NCI-H82 treated with DMSO at 0.1 percent for 48 hours (cell line): ENCODE results near the gene SYNE2.
"Not testable (repeated sequence)": the region's sequence is repeated elsewhere in the genome, so short reads cannot be mapped to it uniquely, and the experiment has no call there.

Experiments used
- DNase-seq: peaks from one replicate; lab custom pipeline; 2025; ENCODE audit not compliant: unreplicated experiment; lab: John Stamatoyannopoulos, UW

SYNE2 gene, protein sequence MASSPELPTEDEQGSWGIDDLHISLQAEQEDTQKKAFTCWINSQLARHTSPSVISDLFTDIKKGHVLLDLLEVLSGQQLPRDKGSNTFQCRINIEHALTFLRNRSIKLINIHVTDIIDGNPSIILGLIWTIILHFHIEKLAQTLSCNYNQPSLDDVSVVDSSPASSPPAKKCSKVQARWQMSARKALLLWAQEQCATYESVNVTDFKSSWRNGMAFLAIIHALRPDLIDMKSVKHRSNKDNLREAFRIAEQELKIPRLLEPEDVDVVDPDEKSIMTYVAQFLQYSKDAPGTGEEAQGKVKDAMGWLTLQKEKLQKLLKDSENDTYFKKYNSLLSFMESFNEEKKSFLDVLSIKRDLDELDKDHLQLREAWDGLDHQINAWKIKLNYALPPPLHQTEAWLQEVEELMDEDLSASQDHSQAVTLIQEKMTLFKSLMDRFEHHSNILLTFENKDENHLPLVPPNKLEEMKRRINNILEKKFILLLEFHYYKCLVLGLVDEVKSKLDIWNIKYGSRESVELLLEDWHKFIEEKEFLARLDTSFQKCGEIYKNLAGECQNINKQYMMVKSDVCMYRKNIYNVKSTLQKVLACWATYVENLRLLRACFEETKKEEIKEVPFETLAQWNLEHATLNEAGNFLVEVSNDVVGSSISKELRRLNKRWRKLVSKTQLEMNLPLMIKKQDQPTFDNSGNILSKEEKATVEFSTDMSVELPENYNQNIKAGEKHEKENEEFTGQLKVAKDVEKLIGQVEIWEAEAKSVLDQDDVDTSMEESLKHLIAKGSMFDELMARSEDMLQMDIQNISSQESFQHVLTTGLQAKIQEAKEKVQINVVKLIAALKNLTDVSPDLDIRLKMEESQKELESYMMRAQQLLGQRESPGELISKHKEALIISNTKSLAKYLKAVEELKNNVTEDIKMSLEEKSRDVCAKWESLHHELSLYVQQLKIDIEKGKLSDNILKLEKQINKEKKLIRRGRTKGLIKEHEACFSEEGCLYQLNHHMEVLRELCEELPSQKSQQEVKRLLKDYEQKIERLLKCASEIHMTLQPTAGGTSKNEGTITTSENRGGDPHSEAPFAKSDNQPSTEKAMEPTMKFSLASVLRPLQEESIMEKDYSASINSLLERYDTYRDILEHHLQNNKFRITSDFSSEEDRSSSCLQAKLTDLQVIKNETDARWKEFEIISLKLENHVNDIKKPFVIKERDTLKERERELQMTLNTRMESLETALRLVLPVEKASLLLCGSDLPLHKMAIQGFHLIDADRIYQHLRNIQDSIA (N-terminal part only)

DNA sequence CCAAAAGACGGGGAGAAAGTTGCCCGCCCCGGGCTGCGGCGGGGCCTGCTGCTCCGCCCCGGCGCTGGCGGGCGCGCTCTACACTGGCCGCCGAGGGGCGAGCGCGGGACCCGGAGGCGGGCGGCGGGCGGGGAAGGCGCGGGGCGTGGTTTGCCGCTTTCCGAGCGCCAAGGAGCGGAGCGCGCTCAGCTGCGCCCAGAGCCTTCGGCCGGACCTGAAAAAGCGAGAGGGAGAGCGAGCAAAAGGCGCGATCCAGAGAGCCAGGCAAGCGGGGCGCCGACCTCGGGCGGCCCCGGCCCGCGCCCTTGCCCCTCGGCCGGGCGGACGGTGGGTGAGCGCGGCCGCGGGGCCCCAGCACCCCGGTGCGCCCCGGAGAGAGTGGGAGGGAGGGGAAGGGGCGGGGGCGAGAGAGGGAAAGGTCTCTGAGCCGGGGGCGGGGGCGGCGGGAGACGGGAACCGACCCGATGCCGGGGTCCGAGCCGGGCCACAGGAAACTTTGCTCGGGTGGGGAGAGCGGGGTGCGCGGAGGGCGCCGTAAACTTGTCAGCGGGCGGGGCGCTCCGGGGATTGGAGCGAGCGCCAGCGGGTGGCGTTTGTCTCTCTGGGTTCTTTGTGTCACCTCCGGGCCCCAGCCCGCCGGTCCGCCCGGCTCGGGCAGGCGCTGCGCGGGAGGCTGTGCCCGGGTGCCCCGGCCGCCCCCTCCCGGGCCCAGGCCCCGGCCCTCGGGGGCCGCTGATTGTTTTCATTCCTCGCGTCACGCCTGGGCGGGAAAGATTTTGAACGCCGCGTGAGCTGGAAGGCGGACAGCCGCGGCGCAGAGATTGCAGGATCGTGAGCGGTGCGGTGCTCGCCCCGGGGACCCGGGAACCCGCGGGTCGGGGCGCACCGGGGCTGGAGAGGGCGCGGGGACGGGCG is at the start of gene SYNE2:
SYNE2 (plus strand) TSS at position 188 of the 915 bp plus-strand sequence. CDS start 56,145 bp downstream, outside the sequence.
- DNase-seq: no peak

DNA sequence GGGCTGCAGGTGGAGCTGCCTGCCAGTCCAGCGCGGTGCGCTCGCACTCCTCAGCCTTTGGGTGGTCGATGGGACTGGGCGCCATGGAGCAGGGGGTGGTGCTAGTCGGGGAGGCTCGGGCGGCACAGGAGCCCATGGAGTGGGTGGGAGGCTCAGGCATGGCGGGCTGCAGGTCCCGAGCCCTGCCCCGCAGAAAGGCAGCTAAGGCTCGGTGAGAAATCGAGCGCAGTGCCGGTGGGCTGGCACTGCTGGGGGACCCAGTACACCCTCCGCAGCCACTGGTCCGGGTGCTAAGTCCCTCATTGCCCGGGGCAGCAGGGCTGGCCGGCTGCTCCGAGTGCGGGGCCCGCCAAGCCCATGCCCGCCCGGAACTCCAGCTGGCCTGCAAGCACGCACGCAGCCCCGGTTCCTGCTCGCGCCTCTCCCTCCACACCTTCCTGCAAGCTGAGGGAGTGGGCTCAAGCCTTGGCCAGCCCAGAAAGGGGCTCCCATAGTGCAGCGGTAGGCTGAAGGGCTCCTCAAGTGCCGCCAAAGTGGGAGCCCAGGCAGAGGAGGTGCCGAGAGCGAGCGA is 49.5 kb upstream of the SYNE2 start:
- not testable (repeated sequence) for DNase-seq

DNA sequence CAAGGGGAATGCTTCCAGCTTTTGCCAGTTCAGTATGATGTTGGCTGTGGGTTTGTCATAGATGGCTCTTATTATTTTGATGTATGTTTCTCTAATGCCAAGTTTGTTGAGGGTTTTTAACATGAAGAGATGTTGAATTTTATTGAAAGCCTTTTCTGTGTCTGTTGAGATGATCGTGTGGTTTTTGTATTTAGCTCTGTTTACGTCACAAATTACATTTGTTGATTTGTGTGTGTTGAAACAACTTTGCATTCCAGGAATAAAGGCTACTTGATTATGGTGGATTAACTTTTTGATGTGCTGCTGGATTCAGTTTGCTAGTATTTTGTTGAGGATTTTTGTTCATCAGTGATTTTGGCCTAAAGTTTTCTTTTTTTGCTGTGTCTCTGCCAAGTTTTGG is 46.7 kb upstream of the SYNE2 start:
- not testable (repeated sequence) for DNase-seq

DNA sequence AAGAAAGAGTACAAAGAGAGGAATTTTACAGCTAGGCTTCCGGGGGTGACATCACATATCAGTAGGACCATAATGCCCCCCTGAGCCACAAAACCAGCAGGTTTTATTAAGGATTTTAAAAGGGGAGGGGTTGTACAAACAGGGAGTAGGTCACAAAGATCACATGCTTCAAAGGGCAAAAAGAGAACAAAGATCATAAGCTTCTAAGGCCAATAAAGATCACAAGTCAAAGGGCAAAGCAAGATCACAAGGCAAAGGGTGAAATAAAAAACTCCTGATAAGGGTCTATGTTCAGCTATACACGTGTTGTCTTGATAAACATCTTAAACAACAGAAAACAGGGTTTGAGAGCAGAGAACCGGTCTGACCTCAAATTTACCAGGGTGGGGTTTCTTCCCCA is 41.1 kb upstream of the SYNE2 start:
- not testable (repeated sequence) for DNase-seq

DNA sequence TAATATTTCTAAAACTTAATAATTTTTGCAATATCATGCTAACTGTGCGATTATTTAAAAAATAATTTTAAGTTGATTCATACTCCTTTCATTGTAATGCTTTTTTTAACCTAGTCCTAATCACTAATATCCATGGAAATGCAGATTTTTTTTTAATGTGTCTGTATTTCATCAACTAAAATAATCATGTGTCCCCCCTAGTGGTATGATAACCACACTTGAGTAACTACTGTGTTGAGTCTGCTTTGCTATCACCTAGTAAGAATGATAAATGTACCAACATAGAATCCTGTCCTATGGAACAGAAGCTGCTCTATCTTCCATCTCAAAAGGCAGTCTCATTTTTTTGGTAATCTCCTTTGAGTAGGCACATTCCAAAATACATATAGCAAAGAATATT is 19.1 kb upstream of the SYNE2 start:
- DNase-seq: no peak

DNA sequence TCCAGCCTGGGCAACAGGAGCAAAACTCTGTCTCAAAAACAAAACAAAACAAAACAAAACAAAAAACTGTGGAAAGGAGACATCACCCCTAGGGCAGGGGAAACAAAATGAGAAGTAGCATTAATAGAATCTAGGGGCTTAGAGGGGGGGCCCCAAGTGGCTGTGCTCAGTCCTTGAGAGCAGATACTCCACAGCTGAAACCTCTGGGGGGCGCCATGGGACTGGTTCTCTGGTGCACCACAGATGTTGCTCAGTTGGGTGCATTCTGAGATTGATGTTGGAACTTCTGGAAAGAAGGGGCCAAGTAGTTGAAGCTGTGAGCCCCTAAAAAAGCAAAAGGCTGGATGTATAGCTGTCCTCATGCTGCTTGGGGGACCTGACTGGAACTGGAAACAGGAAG is 11.8 kb upstream of the SYNE2 start:
- no peak for DNase-seq

DNA sequence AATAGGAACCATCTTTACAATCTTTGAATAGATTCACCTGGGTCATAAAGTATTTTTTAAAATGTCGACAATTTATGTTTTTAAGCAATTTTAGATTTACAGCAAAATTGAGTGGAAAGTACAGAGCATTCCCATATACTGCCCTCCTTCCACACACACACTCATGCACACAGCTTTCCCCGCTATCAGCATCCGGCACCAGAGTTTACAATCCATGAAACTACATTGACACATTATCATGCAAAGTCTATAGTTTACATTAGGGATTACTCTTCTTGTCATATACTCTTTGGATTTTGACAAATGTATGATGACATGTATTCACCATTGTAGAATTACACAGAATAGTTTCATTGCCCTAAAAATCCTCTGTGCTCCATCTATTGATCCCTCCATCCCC is 9.0 kb upstream of the SYNE2 start:
- no peak for DNase-seq

DNA sequence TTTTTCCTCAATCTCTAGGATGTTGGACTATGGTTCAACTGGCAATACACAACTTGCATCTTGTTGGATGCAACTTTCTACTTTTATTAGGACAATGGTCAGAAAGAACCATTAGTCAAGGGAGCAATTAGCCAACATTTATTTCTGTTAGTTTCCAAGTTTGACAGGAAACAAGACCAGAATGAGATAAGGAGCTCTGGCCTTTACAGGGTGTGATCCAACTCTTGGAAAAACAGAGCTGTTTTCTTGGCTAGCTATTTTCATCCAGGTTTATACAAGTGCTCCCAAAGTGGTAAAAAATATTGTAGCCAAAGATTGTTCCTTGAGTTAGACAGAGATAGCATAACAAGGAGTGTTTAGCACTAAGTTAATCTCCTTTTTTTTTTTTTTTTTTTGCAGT is 3.9 kb upstream of the SYNE2 start:
- no peak for DNase-seq

DNA sequence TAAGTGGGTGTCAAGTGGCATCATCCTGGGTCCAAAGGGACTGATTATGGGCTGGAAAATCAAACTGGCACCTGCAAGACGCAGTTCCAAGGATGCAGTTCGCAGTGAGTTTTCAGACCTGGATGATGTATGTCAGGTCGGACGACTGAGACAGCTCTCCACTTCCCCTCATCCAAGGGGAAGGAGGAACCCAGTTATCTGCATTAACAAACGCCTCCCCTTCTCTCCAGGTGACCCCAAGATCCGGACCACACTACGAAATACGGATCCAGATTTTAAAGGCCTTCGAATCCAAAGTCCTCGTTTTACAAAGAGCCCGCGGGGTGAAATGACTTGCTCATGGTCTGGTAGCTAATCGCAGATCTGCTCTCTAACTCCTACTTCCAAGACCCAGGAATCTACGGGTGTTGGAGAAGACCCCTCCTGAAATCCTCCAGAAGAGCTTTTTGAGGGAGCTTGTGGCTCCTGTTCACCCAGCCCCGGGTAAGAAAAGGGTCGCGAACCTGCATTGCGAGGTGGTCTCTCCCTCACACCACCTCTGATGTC is 460 bp upstream of the SYNE2 start:
- DNase-seq: no peak

DNA sequence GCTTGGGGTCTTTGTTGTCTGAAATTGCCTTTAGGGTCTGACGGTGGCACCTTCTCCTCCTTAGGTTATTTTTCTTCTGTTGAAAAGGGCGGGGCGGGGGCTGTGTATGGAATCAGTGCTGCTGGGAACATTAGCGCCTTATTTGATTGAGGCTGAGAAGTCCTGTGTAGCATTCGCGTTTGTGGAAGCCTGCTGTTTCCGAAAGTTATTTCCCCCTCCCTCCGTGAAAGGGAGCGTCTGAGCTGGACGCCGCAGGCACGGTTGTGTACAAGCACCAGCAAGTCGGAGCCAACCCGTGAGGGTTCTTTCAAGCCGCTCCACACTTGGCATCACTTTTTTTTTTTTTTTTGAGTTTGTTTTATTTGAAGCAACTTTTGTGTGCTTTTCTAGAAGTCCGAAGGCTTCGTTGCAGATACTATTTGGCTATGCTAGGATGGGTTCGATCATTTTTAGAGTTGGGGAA is 1.1 kb downstream of the SYNE2 start:
- DNase-seq: peak; percentile 31

DNA sequence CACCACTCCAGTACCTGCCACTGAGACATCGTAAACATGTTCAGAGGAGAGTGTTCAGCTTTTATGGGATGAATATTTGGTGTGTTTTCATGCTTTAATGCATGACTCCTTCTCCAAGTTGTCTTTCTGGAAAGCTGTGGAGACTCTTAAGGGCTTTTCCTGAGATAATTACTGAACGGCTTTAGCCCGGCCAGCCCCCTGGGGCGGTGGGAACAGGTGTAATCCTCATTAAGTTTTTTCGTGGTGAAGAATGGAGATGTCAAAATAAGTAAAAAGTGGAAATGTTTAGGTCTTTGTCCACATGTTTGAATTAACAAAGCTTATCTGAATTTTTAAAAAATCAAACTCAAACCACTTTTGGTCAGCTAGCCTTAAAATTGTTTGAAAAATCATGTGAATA is 1.5 kb downstream of the SYNE2 start:
- no peak for DNase-seq

DNA sequence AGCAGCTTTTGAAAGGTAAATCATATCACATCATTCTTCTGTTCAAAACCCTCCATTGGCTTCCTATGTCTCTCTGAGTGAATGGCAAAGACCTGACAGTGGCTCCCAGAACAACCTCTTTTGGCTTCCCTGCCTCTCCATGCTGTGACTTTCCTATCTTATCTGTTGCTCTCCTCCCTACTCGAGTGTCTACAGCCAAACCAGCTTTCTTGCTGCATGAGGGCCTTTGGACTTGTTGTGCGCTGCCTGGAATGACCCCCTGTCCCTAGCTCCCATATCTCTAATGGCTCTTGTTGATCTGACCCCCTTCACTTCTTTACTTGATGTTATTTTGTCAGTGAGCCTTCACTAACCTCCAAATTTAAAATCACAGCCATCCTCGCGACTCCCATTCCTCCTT is 2.5 kb downstream of the SYNE2 start:
- no peak for DNase-seq

DNA sequence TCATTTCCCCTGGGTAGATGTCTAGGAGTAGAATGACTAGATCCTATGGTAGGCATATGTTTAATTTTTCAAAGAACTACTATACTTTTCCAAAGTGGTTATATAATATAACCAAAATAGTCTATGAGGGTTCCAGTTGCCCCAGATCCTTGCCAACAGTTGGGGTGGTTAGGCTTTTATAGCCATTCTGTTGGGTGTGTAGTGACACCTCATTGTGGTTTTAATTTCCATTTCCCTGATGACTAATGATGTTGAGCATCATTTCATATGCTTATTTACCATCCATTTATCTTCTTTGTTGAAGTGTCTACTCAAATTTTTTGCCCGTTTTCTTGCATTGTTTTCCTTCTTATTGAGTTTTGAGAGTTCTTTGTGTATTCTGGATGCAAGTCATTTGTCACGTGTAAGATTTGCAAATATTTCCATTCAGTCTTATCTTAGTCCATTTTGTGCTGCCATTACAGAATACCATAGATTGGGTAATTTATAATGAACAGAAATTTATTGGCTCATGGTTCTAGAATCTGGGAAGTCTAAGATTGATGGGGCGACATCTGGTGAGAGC is 4.7 kb downstream of the SYNE2 start:
- no peak for DNase-seq

DNA sequence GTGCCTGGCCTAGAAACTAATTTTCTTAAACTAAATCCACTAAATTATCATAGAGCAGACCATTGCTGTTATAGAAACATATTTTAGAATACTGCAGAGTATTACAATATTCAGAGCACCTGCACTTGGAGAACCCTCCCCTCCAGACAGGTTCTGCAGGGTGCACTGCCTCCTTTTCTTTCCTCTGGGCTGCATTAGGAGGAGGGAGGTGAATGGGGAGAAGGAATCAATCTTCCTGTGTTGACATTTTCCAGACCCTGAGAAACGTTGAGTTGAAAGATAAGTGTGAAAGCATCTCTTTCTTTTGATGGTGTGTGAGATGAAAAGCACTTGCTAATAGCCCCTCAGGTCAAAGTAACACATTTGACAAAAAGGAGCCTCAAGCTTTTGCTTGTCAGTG is 7.3 kb downstream of the SYNE2 start:
- DNase-seq: no peak

DNA sequence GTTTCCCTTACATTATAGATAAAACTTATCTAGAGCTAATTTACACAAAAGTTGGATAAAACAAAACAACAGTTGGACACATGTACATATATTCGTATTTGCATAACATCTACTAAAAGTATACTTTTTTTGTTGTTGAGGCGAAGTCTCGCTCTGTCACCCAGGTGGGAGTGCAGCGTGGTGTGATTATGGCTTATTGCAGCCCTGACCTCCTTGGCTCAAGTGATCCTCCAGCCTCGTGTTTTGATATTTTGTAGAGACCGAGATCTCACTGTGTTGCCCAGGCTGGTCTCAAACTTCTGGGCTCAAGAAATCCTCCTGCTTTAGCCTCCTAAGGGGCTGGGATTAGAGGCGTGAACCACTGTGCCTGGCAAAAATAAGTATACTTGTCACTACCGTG is 9.4 kb downstream of the SYNE2 start:
- DNase-seq: no peak

DNA sequence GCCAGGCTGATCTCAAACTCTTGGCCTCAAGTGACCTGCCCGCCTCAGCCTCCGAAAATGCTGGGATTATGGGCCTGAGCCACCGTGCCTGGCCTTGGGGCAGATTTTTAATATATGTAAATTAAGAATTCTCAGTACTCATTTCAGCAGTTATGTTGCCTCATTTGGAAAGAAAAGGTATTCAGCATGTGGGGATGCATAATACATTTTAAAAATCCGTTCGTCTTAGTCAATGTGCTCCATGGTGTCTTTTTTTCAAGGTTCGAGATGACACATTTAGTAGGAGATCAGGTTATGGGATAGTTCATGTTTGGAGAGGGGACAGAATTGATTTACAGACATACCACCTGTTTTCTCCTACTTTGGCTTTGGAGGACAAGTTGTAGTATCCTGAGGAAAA is 10.2 kb downstream of the SYNE2 start:
- DNase-seq: no peak

DNA sequence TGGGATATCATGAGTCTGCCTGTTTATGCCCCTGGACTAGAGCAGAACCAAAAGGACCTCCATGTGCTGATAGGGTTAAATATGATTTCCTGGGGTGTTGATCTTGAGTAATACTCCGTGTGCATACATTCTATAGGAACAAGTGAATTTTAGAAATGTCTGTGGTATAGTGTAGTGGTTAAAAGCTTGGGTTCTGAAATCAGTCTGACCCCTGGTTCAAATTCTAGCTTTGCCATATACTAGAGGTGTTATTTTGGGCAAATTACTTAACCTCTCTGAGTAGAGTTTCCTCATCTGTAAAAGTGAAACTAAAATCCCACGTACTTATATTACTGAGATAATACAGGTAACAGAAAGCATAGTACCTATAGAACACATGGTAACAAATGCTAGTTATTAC is 12.0 kb downstream of the SYNE2 start:
- not testable (repeated sequence) for DNase-seq

DNA sequence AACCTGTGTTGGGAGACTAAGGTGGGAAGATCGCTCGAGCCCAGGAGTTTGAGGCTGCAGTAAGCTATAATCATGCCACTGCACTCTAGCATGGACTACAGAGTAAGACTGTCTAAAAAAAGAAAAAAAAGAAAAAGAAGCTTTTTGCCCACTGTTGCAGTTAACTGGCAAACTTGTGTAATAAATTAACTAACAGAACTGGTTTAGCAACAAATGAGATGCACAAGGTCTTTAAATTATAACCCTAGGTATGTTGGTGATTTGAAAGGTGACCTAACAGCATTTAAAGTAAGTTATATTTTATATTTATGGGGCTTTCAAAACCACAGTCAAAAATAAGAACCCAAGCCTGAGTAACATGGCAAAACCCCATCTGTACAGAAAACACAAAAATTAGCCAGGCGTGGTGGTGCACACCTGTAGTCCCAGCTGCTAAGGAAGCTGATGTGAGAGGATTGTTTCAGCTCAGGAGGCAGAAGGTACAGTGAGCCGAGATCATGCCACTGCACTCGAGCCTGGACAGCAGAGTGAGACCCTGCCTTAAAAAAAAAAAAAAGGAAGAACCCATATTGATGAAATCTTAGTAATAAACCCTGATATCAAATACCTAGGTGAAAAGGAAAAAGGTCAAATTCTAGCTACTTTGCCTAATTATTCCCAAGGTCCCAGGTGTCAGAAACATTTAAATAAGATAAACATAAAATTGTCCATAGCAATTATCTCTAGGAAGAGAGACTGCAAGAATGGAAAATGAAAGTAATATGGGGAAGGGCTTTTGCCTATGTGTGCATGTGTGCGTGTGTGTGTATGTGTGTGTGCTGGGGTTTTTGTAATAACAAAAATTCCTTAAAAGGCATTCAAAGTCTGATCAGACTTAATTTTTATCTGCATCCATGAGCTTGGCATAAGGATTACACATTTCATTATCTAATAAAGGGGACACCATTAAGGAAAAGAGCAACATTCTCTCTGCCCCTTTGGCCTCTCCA is 15.4 kb downstream of the SYNE2 start:
- DNase-seq: no peak
